K562 (cell line): ENCODE results near the gene GHDC. TPM values are rescaled to one million over a fixed set of nuclear protein-coding genes. Genes with fewer than 3 reads are reported as not detected.

Experiments used
- ATAC-seq: fragments of 200-7000 bp; cut with Tn5 transposase; 3 replicates; pipeline ENCODE4 v1.9.1; 2020; ENCODE audit warnings: moderate library complexity
- BruUV-seq: library from RNA; stranded (reverse); fragments of 400-500 nt; replicated peaks from 2 replicates; lab custom pipeline; 2021; lab: Mats Ljungman, UMichigan
- CTCF ChIA-PET: fragments of 300-600 bp; formaldehyde crosslinking; extraction: SDS; loops from one replicate; lab custom pipeline; 2021; ENCODE audit warnings: low intra/inter-chr PET ratio; lab: Yijun Ruan, JAX
- POLR2A ChIA-PET: fragments of 300-600, 350-650 bp; sonication (Branson Sonifier 250); formaldehyde crosslinking; extraction: SDS; loops from one replicate; lab custom pipeline; 2021; ENCODE audit warnings: antibody characterized with exemption, inconsistent platforms; lab: Yijun Ruan, JAX
- DNase-seq, 4 experiments: peaks; one replicate each; pipeline versions ENCODE4 v3.0.0 to v3.0.0-alpha.2; 2011 to 2018; ENCODE audit warnings: low spot score in 3 of 4, mixed read lengths in 3 of 4; ENCODE audit errors: extremely low read depth in 1 of 4
- FAIRE-seq: peaks from 2 replicates; lab custom pipeline; 2011; peaks lifted over from hg19 to GRCh38; lab: Jason Lieb, UNC
- H2AFZ ChIP-seq: 2 replicates; pipeline ENCODE4 v1.6.0; 2011; ENCODE audit warnings: low read depth, low read length, control low read depth, inconsistent platforms
- H3K27ac ChIP-seq: fragments of 200-600 bp; 3 replicates; pipeline ENCODE4 v1.8.0; 2011; ENCODE audit warnings: low read depth, mild to moderate bottlenecking, control low read depth, inconsistent platforms, low read length, moderate library complexity, mixed read lengths; ENCODE audit errors: extremely low read depth
- H3K27me3 ChIP-seq, 2 experiments: fragments of 300-600 bp in 1 of 2; 2 replicates in 1 of 2; 3 replicates in 1 of 2; pipeline versions ENCODE4 v1.6.0 to v1.8.0; 2011; ENCODE audit warnings: inconsistent platforms in 2 of 2, low read length in 2 of 2, mild to moderate bottlenecking in 1 of 2, mixed read lengths in 1 of 2, moderate library complexity in 1 of 2; ENCODE audit not compliant: control insufficient read depth in 2 of 2, insufficient read depth in 2 of 2
- H3K36me3 ChIP-seq: fragments of 300-600 bp; 3 replicates; pipeline ENCODE4 v1.8.0; 2011; ENCODE audit warnings: mild to moderate bottlenecking, low read length, inconsistent platforms; ENCODE audit not compliant: control insufficient read depth, insufficient read depth
- H3K4me1 ChIP-seq, 2 experiments: fragments of 200-600 bp in 1 of 2; replicated peaks in 1 of 2; 2 replicates in 1 of 2; 3 replicates in 1 of 2; pipeline versions ENCODE4 v1.5.1 to v1.8.0; 2011; ENCODE audit warnings: inconsistent platforms in 2 of 2, low read length in 2 of 2, mild to moderate bottlenecking in 1 of 2, mixed read lengths in 1 of 2, moderate library complexity in 1 of 2; ENCODE audit not compliant: control insufficient read depth in 2 of 2, insufficient read depth in 2 of 2
- H3K4me2 ChIP-seq: 2 replicates; pipeline ENCODE4 v1.6.1; 2011; ENCODE audit warnings: low read length, control low read depth, inconsistent platforms, mixed read lengths; ENCODE audit not compliant: insufficient read depth
- H3K4me3 ChIP-seq: fragments of 200-600 bp; sonication (generic), shearing (Covaris generic); 2 replicates; pipeline ENCODE4 v1.5.1; 2016; ENCODE audit warnings: control low read depth, inconsistent platforms
- H3K79me2 ChIP-seq: fragments of 200-600 bp; 3 replicates; pipeline ENCODE4 v1.8.0; 2011; ENCODE audit warnings: low read length, inconsistent platforms; ENCODE audit not compliant: control insufficient read depth, insufficient read depth
- H3K9ac ChIP-seq, 2 experiments: 2 replicates each; pipeline versions ENCODE4 v1.6.0 to v1.6.1; 2011; ENCODE audit warnings: low read depth in 2 of 2, low read length in 2 of 2, control low read depth in 1 of 2, inconsistent platforms in 1 of 2, mild to moderate bottlenecking in 1 of 2, mixed read lengths in 1 of 2; ENCODE audit not compliant: insufficient read depth in 1 of 2
- H3K9me1 ChIP-seq: one replicate; pipeline ENCODE4 v1.6.0; 2011; ENCODE audit warnings: inconsistent platforms, mild to moderate bottlenecking, low read length, moderate library complexity; ENCODE audit not compliant: control insufficient read depth, insufficient read depth
- H3K9me3 ChIP-seq: replicated peaks from 2 replicates; pipeline ENCODE4 v1.5.1; 2011; ENCODE audit warnings: low read depth, low read length, inconsistent platforms; ENCODE audit not compliant: control insufficient read depth, insufficient read depth
- H4K20me1 ChIP-seq: replicated peaks from 2 replicates; pipeline ENCODE4 v1.6.1; 2011; ENCODE audit warnings: low read length, inconsistent platforms, mixed read lengths; ENCODE audit not compliant: control insufficient read depth, insufficient read depth
- ETV6 ChIP-seq, 3 experiments: fragments of 150-350 bp in 1 of 3; sonication (generic) in 1 of 3; formaldehyde crosslinking in 1 of 3; IDR thresholded peaks; 2 replicates each; pipeline versions ENCODE4 v1.6.1 to v1.8.0; 2014 to 2022; ENCODE audit warnings: borderline replicate concordance in 2 of 3, low read depth in 2 of 3, antibody characterized with exemption in 1 of 3, low read length in 1 of 3, mild to moderate bottlenecking in 1 of 3, missing genetic modification reagents in 1 of 3
- GATA2 ChIP-seq: sonication (generic); formaldehyde crosslinking; IDR thresholded peaks from 2 replicates; pipeline ENCODE4 v1.4.0; 2020; ENCODE audit warnings: mild to moderate bottlenecking, missing genetic modification reagents
- KLF10 ChIP-seq: fragments of 250-450 bp; sonication (Bioruptor Pico); IDR thresholded peaks from 2 replicates; pipeline ENCODE4 v1.6.1; 2021; ENCODE audit warnings: matching md5 sums
- MEF2A ChIP-seq: IDR thresholded peaks from 2 replicates; pipeline ENCODE4 v1.6.1; 2011; ENCODE audit warnings: low read depth, mild to moderate bottlenecking, low read length, moderate library complexity; ENCODE audit not compliant: control insufficient read depth
- NR4A1 ChIP-seq, 2 experiments: fragments of 250-450 bp in 1 of 2; fragments of 450-650 bp in 1 of 2; sonication (Bioruptor Pico) in 1 of 2; IDR thresholded peaks; 2 replicates each; pipeline versions ENCODE4 v1.4.0 to v1.6.1; 2016 to 2020; ENCODE audit warnings: mild to moderate bottlenecking in 2 of 2, missing compliant biosample characterization in 1 of 2, missing genetic modification characterization in 1 of 2, moderate library complexity in 1 of 2
- POLR2A ChIP-seq: fragments of 450-650 bp; conservative IDR thresholded peaks from 2 replicates; pipeline ENCODE4 v1.6.1; 2016
- RUNX1 ChIP-seq: sonication (generic); IDR thresholded peaks from 2 replicates; pipeline ENCODE4 v1.6.1; 2016; ENCODE audit warnings: antibody characterized with exemption, low read depth
- SMARCA5 ChIP-seq: fragments of 450-650 bp; IDR thresholded peaks from 2 replicates; pipeline ENCODE4 v1.6.1; 2016
- ZBTB5 ChIP-seq: fragments of 450-650 bp; IDR thresholded peaks from 2 replicates; pipeline ENCODE4 v1.6.1; 2017; ENCODE audit warnings: antibody characterized with exemption
- ZNF133 ChIP-seq: fragments of 250-450 bp; sonication (Bioruptor Pico); IDR thresholded peaks from 2 replicates; pipeline ENCODE4 v1.4.0; 2020; ENCODE audit warnings: mild to moderate bottlenecking
- ZNF217 ChIP-seq: sonication (generic); formaldehyde crosslinking; IDR thresholded peaks from 2 replicates; pipeline ENCODE4 v1.8.0; 2022; ENCODE audit warnings: mild to moderate bottlenecking, missing genetic modification reagents
- ZNF24 ChIP-seq: fragments of 450-650 bp; IDR thresholded peaks from 2 replicates; pipeline ENCODE4 v1.6.1; 2016
- ZNF609 ChIP-seq: sonication (generic); formaldehyde crosslinking; IDR thresholded peaks from 2 replicates; pipeline ENCODE4 v1.8.1; 2023; ENCODE audit warnings: missing genetic modification reagents, mild to moderate bottlenecking, borderline replicate concordance
- ZNF696 ChIP-seq: fragments of 250-450 bp; sonication (Bioruptor Pico); conservative IDR thresholded peaks from 2 replicates; pipeline ENCODE4 v1.4.0; 2020; ENCODE audit warnings: mild to moderate bottlenecking, moderate library complexity
- ZNF77 ChIP-seq: fragments of 250-450 bp; sonication (Bioruptor Pico); IDR thresholded peaks from 2 replicates; pipeline ENCODE4 v1.5.0; 2020
- ZNF778 ChIP-seq: fragments of 450-650 bp; formaldehyde crosslinking; IDR thresholded peaks from 2 replicates; pipeline ENCODE4 v1.4.0; 2020; ENCODE audit warnings: mild to moderate bottlenecking, moderate library complexity
- WGBS: fragments of 100-300 bp; shearing (Covaris generic); methylation state at CpG from one replicate; pipeline ENCODE4 v1.1.6; 2016; ENCODE audit warnings: low coverage, mixed read lengths; ENCODE audit not compliant: insufficient coverage; ENCODE audit errors: missing lambda C conversion rate; 5-methylcytosine and 5-hydroxymethylcytosine counted together
- in situ Hi-C: fragments of 300-500 bp; cut with MboI; formaldehyde crosslinking; loops from 4 replicates; pipeline ENCODE4 v1.15.0; 2018; ENCODE audit warnings: inconsistent platforms, mixed read lengths
- intact Hi-C: fragments of 100-400 bp; cut with micrococcal nuclease; formaldehyde crosslinking; loops from 2 replicates; pipeline ENCODE4 v1.14.2; 2022
- polyA plus RNA-seq, 8 experiments: library from polyadenylated mRNA; depleted of rRNA in 4 of 8; stranded (reverse) in 5 of 8; unstranded in 3 of 8; fragments of >200 nt; fragmentation: Nextera tagmentation in 2 of 8; fragmentation: Illumina TruSeq in 1 of 8; extraction: Ambion mirVana in 2 of 8; extraction: Trizol in 1 of 8; gene quantifications; 2 replicates each; pipeline versions ENCODE4 v1.2.1 to v1.2.3, GENCODE V29; 2011 to 2014; ENCODE audit warnings: inconsistent platforms in 1 of 8, missing spikeins in 1 of 8
- total RNA-seq, 7 experiments: library from RNA; depleted of rRNA in 6 of 7; stranded (reverse); fragments of >200 nt in 6 of 7; fragmentation: Illumina TruSeq in 2 of 7; extraction: Trizol in 2 of 7; gene quantifications; 2 replicates each; pipeline versions ENCODE4 v1.2.1 to v1.2.3, GENCODE V29; 2011 to 2021; ENCODE audit warnings: low replicate concordance in 1 of 7

GHDC gene
- total and polyA plus RNA-seq, 9 of the 15 experiments (the other 6 are each of a cell fraction or from before 2014, with no cell fraction given): 0.65 to 23.2 (median 11.2) TPM

GRCh38 chr17:42141382-42141781 is 52.9 kb downstream of the GHDC start:
- Histone ChIP-seq H3K27ac (no peak overlapping the region), H4K20me1 (peaks cover 14% of the 10 kb centered on the region; the same call in 1 of the 2 replicates), H3K79me2 (peaks cover 71% of the 10 kb centered on the region), H3K27me3 (no peaks in the 10 kb centered on the region), H3K4me1 (0 out of 5 replicates have a peak, but pooled peaks cover 0 to 4% of the 10 kb centered on the region in 2 experiments), H3K4me3 (no peak overlapping the region), H2AFZ (no peak overlapping the region), H3K9ac (no peak overlapping the region), H3K36me3 (peaks cover 71% of the 10 kb centered on the region; the same call in 2 of the 3 replicates), H3K9me3 (no peaks in the 10 kb centered on the region), H3K9me1 (no peaks in the 10 kb centered on the region), H3K4me2 (no peak overlapping the region)
- TF ChIP-seq GATA2 (no peak), ZNF778 (CRISPR knock-in tag) (no peak), ZNF696 (no peak), ZNF609 (CRISPR knock-in tag) (no peak), KLF10 (CRISPR knock-in tag) (no peak), NR4A1 (CRISPR knock-in tag; IDR thresholded peaks at IDR 0.05) (no peak), NR4A1 (tag; IDR thresholded peaks at IDR 0.05) (no peak), POLR2A (no peak), ZNF24 (no peak), RUNX1 (no peak), ZBTB5 (no peak), ZNF133 (CRISPR knock-in tag) (no peak), SMARCA5 (no peak), ETV6 (IDR thresholded peaks at IDR 0.05; ENCODE audit: borderline replicate concordance in 1 of 2, low read depth in 2 of 2, low read length in 1 of 2) (no peak), ETV6 (CRISPR knock-in tag; IDR thresholded peaks at IDR 0.05; ENCODE audit: borderline replicate concordance) (no peak), MEF2A (no peak), ZNF77 (CRISPR knock-in tag) (no peak), ZNF217 (CRISPR knock-in tag) (no peak)
- no peak for FAIRE-seq
- in situ Hi-C loops (no loop called here), intact Hi-C loops (no loop called here)
- no TSS peak for BruUV-seq
- ChIA-PET POLR2A (no interaction called here), CTCF (no interaction called here)
- no peak for DNase-seq
- WGBS: 88% methylated on average over 8 of the region's 8 CpGs
- no peak for ATAC-seq
